ENCODE measurements around the gene PYGM.

Gene PYGM

DNA sequence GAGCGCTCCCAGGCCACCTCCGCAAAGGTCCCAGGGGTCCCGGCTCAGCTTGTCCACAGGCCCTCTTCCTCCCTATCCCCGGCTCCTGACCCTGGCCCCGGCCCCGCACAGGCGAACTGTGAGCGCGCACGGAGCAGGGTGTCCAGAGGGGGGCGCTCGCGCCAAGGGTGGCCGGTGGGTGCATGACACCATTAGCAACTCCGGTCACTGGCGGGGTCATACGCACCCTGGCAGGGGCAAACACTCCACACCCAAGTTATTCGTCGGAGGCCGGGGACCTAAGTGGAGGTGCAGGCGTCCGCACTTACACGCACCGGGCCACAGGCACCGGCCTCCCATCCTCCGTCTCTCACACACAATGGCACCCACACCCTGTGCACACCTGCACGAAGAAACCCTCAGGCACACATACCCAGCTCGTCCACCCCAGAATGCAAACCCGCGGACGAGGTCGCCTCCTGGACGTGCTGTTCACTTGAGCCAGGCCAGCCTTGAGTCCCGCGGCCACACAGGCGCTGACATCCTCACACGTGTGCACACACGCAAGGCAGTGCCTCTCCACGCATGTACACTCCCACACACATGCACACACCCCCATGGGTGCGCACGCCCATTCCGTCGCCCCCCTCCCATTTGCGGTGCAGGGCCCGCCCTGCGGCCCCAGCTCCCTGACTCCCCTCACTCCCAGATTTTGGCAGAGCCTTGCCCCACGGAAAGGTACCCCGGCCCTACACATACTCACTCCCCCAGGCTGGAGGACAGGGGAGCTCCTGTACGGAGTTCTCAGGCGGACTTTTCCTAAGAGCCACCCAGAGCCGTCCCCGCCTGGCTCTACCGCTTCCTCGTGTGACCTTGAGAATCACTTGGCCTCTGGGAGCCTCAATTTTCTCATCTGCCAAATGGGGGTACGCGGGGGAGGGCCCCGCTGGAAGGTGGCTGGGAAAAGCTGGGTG is 15.9 kb downstream of the PYGM start, which contains the start of gene RASGRP2:
Gene RASGRP2, minus strand, starts transcription at position 552 of the 953 bp plus-strand sequence. CDS start 1,276 bp downstream, outside the sequence.
- DNase-seq (ENCODE audit: low read depth), result no peak
- H3K4me3 ChIP-seq (ENCODE audit: low read depth, low read length), result peak within 1 kb of the TSS; percentile 39

- no peak for DNase-seq (ENCODE audit: low read depth)
- H3K4me3 ChIP-seq (ENCODE audit: low read depth, low read length), result peak overlapping the region; percentile 37
These were observed 16.7 kb downstream of the PYGM start for GRCh38 chr11:64742889-64743590.

- no peak for DNase-seq (ENCODE audit: low read depth)
- peak overlapping the region; percentile 37 for H3K4me3 ChIP-seq (ENCODE audit: low read depth, low read length)
These were observed 17.5 kb downstream of the PYGM start for GRCh38 chr11:64742087-64742888.

DNA sequence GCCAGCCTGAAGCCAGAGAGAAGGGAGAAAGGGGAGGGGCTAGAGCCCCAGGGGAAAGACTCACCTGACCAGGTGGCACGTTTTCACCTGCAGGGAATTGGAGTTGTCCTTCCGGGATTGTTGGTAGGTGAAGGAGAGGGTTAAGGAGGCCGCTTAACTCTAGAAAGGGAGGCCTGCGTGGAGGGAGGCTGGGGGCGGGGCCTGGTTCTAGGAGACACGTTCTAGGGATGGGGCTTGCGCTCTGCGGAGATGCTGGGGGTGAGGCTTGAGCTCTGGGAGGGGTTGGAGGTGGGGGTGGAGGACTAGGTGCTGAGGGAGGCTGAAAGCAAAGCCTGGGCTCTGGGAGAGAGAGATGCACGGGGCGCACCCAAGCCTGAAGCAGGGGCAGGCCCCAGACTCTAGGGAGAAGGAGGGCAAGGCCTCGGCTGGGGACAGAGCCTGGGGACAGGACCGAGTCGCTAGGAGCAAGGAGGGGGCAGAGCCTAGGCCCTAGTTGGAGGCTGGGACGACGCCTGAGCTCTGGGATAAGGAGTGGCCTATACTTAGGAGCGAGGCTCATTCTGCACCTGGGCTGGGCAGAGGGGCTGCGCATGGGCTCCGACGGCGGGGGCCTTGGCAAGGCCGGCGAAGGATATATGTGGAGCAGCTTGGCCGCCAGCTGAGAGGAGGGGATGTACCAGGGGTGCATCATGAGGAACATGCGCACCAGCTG is 18.2 kb downstream of the PYGM start:
- no peak overlapping the region for H3K4me3 ChIP-seq (ENCODE audit: low read depth, low read length)

DNA sequence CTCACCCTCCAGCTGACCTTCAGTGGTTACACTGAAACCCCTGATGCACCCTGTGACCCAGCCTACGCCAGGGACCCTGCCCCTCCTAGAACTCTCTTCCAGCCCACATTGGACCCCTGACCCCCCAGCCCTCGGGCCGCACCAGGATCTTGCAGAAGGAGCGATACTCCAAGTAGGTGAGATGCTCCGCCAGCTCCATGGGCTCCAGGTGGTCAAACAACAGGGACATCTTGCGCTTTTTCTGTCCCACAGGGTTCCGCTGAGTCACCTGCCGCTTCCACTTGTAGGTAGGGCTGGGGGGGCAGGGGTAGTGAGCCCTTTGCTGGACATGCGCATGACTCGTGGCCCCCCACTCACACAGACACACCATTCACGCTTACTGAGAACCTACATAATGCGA is 19.9 kb downstream of the PYGM start:
- DNase-seq (ENCODE audit: low read depth), result no peak
- no peak overlapping the region for H3K4me3 ChIP-seq (ENCODE audit: low read depth, low read length)

More for the DNA sequence above, 18.2 kb downstream of the PYGM start:
- DNase-seq (ENCODE audit: low read depth), result no peak

GRCh38 chr11:64736654-64737053 is 23.1 kb downstream of the PYGM start:
- H3K4me3 ChIP-seq (ENCODE audit: low read depth, low read length), result no peak overlapping the region
- DNase-seq (ENCODE audit: low read depth), result no peak

- no peak for DNase-seq (ENCODE audit: low read depth)
- H3K4me3 ChIP-seq (ENCODE audit: low read depth, low read length), result no peak overlapping the region
These were observed 24.0 kb downstream of the PYGM start for GRCh38 chr11:64735725-64736259.

- H3K4me3 ChIP-seq (ENCODE audit: low read depth, low read length), result no peak overlapping the region
- DNase-seq (ENCODE audit: low read depth), result no peak
These were observed 24.7 kb downstream of the PYGM start for GRCh38 chr11:64734811-64735724.

DNA sequence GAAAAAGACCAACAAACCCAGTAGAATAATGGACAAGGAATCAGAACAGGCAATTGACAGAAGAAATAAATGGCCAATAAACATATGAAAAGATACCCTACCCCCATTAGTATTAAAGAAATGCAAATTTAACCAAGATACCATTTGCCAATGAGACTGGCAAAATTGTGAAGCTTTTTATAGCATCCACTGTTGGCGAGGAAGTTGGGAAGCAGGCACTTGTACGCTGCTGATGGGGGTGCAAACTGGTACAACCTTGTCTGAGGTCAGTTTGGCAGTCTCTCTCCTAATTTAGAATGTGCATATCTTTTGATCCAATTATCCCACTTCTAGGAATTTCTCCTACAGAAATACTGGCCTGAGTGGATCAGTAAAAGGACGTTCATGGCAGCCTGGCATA is 28.2 kb downstream of the PYGM start:
- DNase-seq (ENCODE audit: low read depth), result no peak
- no peak overlapping the region for H3K4me3 ChIP-seq (ENCODE audit: low read depth, low read length)

GRCh38 chr11:64729851-64730382 is 29.9 kb downstream of the PYGM start:
- no peak overlapping the region for H3K4me3 ChIP-seq (ENCODE audit: low read depth, low read length)
- DNase-seq (ENCODE audit: low read depth), result no peak

- DNase-seq (ENCODE audit: low read depth), result no peak
- H3K4me3 ChIP-seq (ENCODE audit: low read depth, low read length), result no peak overlapping the region
These were observed 30.9 kb downstream of the PYGM start for GRCh38 chr11:64728757-64729365.

- H3K4me3 ChIP-seq (ENCODE audit: low read depth, low read length), result no peak overlapping the region
- DNase-seq (ENCODE audit: low read depth), result no peak
These were observed 32.8 kb downstream of the PYGM start for GRCh38 chr11:64726867-64727530.

DNA sequence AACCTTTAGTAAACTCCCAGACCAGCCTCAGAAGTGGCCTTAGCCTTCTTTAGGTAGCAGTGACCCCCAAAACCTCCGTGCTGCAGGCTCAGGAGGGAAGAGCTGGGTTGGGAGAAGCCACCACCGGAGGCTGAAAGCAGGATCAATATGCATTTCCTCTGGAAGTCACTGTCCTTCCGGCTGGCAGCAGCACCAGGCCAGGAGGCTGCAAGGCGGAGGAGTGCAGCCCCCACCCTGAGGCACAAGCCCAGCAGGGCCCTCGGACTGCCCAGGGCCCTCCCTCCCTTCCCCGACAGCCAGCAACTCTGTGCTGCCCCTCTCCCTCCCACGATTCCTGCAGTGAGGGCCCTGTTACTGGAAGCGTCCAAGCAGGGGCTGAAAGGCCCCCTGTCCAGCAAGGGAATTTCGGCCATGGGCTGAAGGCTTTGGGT is 33.5 kb downstream of the PYGM start:
- DNase-seq (ENCODE audit: low read depth), result no peak
- no peak overlapping the region for H3K4me3 ChIP-seq (ENCODE audit: low read depth, low read length)

GRCh38 chr11:64724863-64725532 is 34.8 kb downstream of the PYGM start:
- no peak for DNase-seq (ENCODE audit: low read depth)
- no peak overlapping the region for H3K4me3 ChIP-seq (ENCODE audit: low read depth, low read length)

GRCh38 chr11:64723907-64724862 is 35.6 kb downstream of the PYGM start:
- DNase-seq (ENCODE audit: low read depth), result no peak
- no peak overlapping the region for H3K4me3 ChIP-seq (ENCODE audit: low read depth, low read length)

Measured in skeletal muscle cell (primary cell).